ENCODE data around the gene NPPC. TPM values are rescaled to one million over a fixed set of nuclear protein-coding genes. Genes with fewer than 3 reads are reported as not detected.

Gene NPPC, protein sequence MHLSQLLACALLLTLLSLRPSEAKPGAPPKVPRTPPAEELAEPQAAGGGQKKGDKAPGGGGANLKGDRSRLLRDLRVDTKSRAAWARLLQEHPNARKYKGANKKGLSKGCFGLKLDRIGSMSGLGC
- 1 to 10 TPM in 1 of 2 donors, not detected in 1; 3.2 TPM for total RNA-seq

DNA sequence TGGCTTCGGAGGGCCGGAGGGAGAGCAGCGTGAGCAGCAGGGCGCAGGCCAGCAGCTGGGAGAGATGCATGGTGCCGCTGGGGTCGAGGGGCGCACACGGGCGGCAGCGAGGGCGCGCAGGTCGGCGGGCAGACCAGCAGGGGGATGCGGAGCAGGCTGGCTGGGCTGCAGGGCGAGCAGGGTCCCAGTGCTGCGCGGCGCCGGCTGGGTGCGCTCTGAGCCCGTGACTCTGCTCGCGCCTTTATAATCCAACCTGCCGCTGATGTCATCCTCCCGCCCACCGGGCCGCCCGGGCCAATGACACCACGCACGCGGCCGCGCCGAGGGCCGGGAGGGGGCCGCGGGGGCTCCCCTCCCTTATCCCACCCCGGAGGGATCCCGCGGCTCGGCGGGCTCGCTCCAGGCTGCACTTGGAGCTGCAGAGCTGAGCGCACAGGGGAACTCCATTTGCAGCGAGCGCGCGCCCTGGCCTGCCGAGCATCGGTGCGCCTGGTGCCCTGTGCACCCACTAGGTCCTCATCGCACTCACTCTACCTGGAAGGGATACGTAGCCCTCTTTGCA lies at the start of gene NPPC:
Gene NPPC, minus strand, starts transcription at position 217 of the 562 bp plus-strand sequence. Its CDS starts 147 bp downstream, at position 70.
- Histone ChIP-seq H3K27me3 (peaks cover 41% of the 10 kb centered on the region), H3K9me3 (no peaks in the 10 kb centered on the region), H3K9ac (ENCODE audit: low read depth in 2 of 2, low read length in 2 of 2) (peak within 1 kb of the TSS in 1 of 2 donors; percentile 36), H3K36me3 (no peaks in the 10 kb centered on the region), H3K27ac (no peak within 1 kb of the TSS), H3K4me3 (peak within 1 kb of the TSS; percentile 37), H3K4me1 (peaks cover 9% of the 10 kb centered on the region)
- intact Hi-C loops (cut with DNase I) = loop anchor here (5.0 kb wide), 1 partner anchor 216 kb away; no protein-coding TSS in a partner anchor
- DNase-seq = peak; percentile 38
- TF ChIP-seq, protein P1, sequence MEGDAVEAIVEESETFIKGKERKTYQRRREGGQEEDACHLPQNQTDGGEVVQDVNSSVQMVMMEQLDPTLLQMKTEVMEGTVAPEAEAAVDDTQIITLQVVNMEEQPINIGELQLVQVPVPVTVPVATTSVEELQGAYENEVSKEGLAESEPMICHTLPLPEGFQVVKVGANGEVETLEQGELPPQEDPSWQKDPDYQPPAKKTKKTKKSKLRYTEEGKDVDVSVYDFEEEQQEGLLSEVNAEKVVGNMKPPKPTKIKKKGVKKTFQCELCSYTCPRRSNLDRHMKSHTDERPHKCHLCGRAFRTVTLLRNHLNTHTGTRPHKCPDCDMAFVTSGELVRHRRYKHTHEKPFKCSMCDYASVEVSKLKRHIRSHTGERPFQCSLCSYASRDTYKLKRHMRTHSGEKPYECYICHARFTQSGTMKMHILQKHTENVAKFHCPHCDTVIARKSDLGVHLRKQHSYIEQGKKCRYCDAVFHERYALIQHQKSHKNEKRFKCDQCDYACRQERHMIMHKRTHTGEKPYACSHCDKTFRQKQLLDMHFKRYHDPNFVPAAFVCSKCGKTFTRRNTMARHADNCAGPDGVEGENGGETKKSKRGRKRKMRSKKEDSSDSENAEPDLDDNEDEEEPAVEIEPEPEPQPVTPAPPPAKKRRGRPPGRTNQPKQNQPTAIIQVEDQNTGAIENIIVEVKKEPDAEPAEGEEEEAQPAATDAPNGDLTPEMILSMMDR (IDR thresholded peaks at IDR 0.05) = no peak

- TF ChIP-seq, protein P1 (IDR thresholded peaks at IDR 0.05) = no peak
- no peak for DNase-seq
- Histone ChIP-seq H3K9me3 (no peaks in the 10 kb centered on the region), H3K27me3 (no peaks in the 10 kb centered on the region), H3K9ac (ENCODE audit: low read depth in 2 of 2, low read length in 2 of 2) (no peak overlapping the region), H3K27ac (no peak overlapping the region), H3K4me1 (no peaks in the 10 kb centered on the region), H3K36me3 (no peaks in the 10 kb centered on the region), H3K4me3 (no peak overlapping the region)
- intact Hi-C loops (cut with DNase I) = no loop called here
Observed at GRCh38 chr2:231975001-231975400, 48.8 kb upstream of the NPPC start.

DNA sequence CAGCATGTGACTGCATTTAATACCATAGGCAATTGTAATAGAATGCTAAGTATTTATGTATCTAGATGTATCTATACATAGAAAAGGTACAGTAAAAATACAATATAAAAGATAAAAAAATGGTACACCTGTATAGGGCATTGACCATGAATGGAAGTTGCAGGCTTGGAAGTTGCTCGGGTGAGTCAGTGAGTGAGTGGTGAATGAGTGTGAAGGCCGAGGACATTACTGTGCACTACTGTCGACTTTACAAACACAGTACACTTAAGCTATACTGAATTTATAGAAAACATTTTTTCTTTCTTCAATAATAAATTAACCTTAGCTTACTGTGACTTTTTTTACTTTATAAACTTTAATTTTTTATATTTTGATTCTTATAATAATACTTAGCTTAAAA lies 44.3 kb upstream of the NPPC start:
- no peaks in the 10 kb centered on the region for H3K4me1 ChIP-seq
- TF ChIP-seq, protein P1 (IDR thresholded peaks at IDR 0.05) = no peak

DNA sequence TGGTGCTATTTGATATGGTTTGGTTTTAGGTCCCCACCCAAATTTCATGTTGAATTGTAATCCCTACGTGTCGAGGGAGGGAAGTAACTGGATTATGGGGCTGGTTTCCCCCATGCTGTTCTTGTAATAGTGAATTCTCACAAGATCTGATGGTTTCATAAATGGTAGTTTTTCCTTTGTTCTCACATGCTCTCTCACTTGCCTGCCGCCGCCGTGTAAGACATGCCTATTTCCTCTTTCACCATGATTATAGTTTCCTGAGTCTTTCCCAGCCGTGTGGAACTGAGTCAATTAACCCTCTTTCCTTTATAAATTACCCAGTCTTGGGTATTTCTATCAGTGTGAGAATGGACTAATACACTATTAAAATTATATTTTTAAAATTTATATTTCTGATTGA lies 42.6 kb upstream of the NPPC start:
- TF ChIP-seq, protein P1 (IDR thresholded peaks at IDR 0.05) = no peak
- intact Hi-C loops (cut with DNase I) = no loop called here
- H3K27me3 ChIP-seq = no peaks in the 10 kb centered on the region
- DNase-seq = no peak
- no peak overlapping the region for H3K9ac ChIP-seq (ENCODE audit: low read depth in 2 of 2, low read length in 2 of 2)
- H3K36me3 ChIP-seq = no peaks in the 10 kb centered on the region
- H3K4me3 ChIP-seq = no peak overlapping the region
- H3K27ac ChIP-seq = no peak overlapping the region
- no peaks in the 10 kb centered on the region for H3K9me3 ChIP-seq
- no peaks in the 10 kb centered on the region for H3K4me1 ChIP-seq

More for the DNA sequence above, 44.3 kb upstream of the NPPC start:
- DNase-seq = no peak
- H3K4me3 ChIP-seq = no peak overlapping the region
- H3K27ac ChIP-seq = no peak overlapping the region
- no peaks in the 10 kb centered on the region for H3K27me3 ChIP-seq
- no peaks in the 10 kb centered on the region for H3K36me3 ChIP-seq
- no peaks in the 10 kb centered on the region for H3K9me3 ChIP-seq
- intact Hi-C loops (cut with DNase I) = no loop called here
- no peak overlapping the region for H3K9ac ChIP-seq (ENCODE audit: low read depth in 2 of 2, low read length in 2 of 2)

DNA sequence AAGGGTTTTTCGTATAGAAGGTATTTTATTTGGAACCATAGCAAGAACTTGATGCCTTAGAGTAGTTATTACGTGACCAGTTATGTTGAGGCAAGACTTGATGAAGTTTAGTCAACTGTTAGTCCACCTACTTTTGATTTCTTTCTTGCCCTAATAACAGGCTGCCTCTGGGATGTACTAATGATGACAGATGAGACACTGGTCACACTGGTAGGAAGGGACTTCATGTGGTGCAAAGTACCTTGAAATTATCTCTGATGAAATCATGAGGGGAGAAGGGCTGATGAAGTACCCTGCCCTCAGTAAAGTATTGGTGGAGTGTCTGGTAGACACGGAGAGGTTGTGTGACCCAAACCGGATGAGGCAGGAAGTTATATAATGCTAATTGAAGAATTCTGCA lies 40.7 kb upstream of the NPPC start:
- Histone ChIP-seq H3K27me3 (no peaks in the 10 kb centered on the region), H3K9me3 (no peaks in the 10 kb centered on the region), H3K36me3 (no peaks in the 10 kb centered on the region), H3K4me1 (no peaks in the 10 kb centered on the region), H3K27ac (no peak overlapping the region), H3K9ac (ENCODE audit: low read depth in 2 of 2, low read length in 2 of 2) (no peak overlapping the region), H3K4me3 (no peak overlapping the region)
- TF ChIP-seq, protein P1 (IDR thresholded peaks at IDR 0.05) = no peak
- intact Hi-C loops (cut with DNase I) = no loop called here
- DNase-seq = no peak

All from colonic mucosa (tissue), 4 donors.